CD4-positive, alpha-beta T cell treated with Interferon alpha-2 for 1 hour (primary cell): ENCODE results near the gene ADAM10.
"Not testable (repeated sequence)": the region's sequence is repeated elsewhere in the genome, so short reads cannot be mapped to it uniquely, and the experiment has no call there.

Source experiments
- DNase-seq, 2 donors: peaks; one replicate each; pipeline ENCODE4 v3.0.0-alpha.2; 2020 to 2022

Gene ADAM10

GRCh38 chr15:58605931-58606530 lies 143.5 kb downstream of the ADAM10 start:
- no peak for DNase-seq

- no peak for DNase-seq
These were observed 145.0 kb downstream of the ADAM10 start for GRCh38 chr15:58604455-58604923.

- DNase-seq, result not testable (repeated sequence)
These were observed 145.6 kb downstream of the ADAM10 start for GRCh38 chr15:58603927-58604326.

- no peak for DNase-seq
These were observed 146.7 kb downstream of the ADAM10 start for GRCh38 chr15:58602823-58603222.

GRCh38 chr15:58598829-58599210 lies 150.7 kb downstream of the ADAM10 start:
- no peak for DNase-seq

GRCh38 chr15:58597943-58598828 lies 151.3 kb downstream of the ADAM10 start:
- DNase-seq, result no peak

GRCh38 chr15:58595516-58596263 lies 153.8 kb downstream of the ADAM10 start:
- DNase-seq, result no peak

- DNase-seq, result no peak
These were observed 154.6 kb downstream of the ADAM10 start for GRCh38 chr15:58594898-58595297.

- no peak for DNase-seq
These were observed 155.6 kb downstream of the ADAM10 start for GRCh38 chr15:58593870-58594269.

- DNase-seq, result no peak
These were observed 158.6 kb downstream of the ADAM10 start for GRCh38 chr15:58590926-58591325.

GRCh38 chr15:58590236-58590635 lies 159.3 kb downstream of the ADAM10 start:
- DNase-seq, result no peak

GRCh38 chr15:58589047-58589446 lies 160.5 kb downstream of the ADAM10 start:
- no peak for DNase-seq

- DNase-seq, result no peak
These were observed 161.4 kb downstream of the ADAM10 start for GRCh38 chr15:58588096-58588495.

- no peak for DNase-seq
These were observed 162.0 kb downstream of the ADAM10 start for GRCh38 chr15:58587486-58587885.

GRCh38 chr15:58585693-58586443 lies 163.6 kb downstream of the ADAM10 start:
- DNase-seq, result no peak

GRCh38 chr15:58584789-58585461 lies 164.6 kb downstream of the ADAM10 start:
- no peak for DNase-seq

- DNase-seq, result no peak
These were observed 166.2 kb downstream of the ADAM10 start for GRCh38 chr15:58583171-58583908.

GRCh38 chr15:58582160-58582559 lies 167.3 kb downstream of the ADAM10 start:
- DNase-seq, result no peak

- DNase-seq, result no peak
These were observed 172.8 kb downstream of the ADAM10 start for GRCh38 chr15:58576657-58577056.

GRCh38 chr15:58575045-58575786 lies 174.3 kb downstream of the ADAM10 start:
- DNase-seq, result no peak

- no peak for DNase-seq
These were observed 174.9 kb downstream of the ADAM10 start for GRCh38 chr15:58574631-58575030.
